ENCODE data around the gene NOTCH3.

Gene NOTCH3

GRCh38 chr19:15129856-15130585 lies 70.8 kb downstream of the NOTCH3 start:
- FAIRE-seq (no peak), DNase-seq (ENCODE audit: insufficient read length, low spot score) (no peak)
- no peak for TF ChIP-seq CTCF (IDR thresholded peaks at IDR 0.05; ENCODE audit: insufficient read depth, missing control alignments)

- FAIRE-seq: no peak
- TF ChIP-seq CTCF (IDR thresholded peaks at IDR 0.05; ENCODE audit: insufficient read depth, missing control alignments): no peak
- DNase-seq (ENCODE audit: insufficient read length, low spot score): no peak
Measured at GRCh38 chr19:15128162-15128770, 72.5 kb downstream of the NOTCH3 start.

- FAIRE-seq (no peak), DNase-seq (ENCODE audit: insufficient read length, low spot score) (no peak)
- TF ChIP-seq CTCF (IDR thresholded peaks at IDR 0.05; ENCODE audit: insufficient read depth, missing control alignments): no peak
Measured at GRCh38 chr19:15126131-15126910, 74.5 kb downstream of the NOTCH3 start.

GRCh38 chr19:15125232-15126067 lies 75.3 kb downstream of the NOTCH3 start:
- DNase-seq (ENCODE audit: insufficient read length, low spot score): peak; percentile 93
- no peak for FAIRE-seq
- TF ChIP-seq CTCF (IDR thresholded peaks at IDR 0.05; ENCODE audit: insufficient read depth, missing control alignments): no peak

GRCh38 chr19:15124572-15125231 lies 76.1 kb downstream of the NOTCH3 start:
- no peak for TF ChIP-seq CTCF (IDR thresholded peaks at IDR 0.05; ENCODE audit: insufficient read depth, missing control alignments)
- DNase-seq (ENCODE audit: insufficient read length, low spot score): peak; percentile 74
- FAIRE-seq: no peak

GRCh38 chr19:15123900-15124299 lies 76.9 kb downstream of the NOTCH3 start:
- DNase-seq (ENCODE audit: insufficient read length, low spot score) (no peak), FAIRE-seq (no peak)
- TF ChIP-seq CTCF (IDR thresholded peaks at IDR 0.05; ENCODE audit: insufficient read depth, missing control alignments): no peak
